GM08714 (cell line): Measurements from ENCODE around the gene HSPA12A.

ENCODE experiments used
- H3K4me3 ChIP-seq: fragments of 200-500 bp; sonication (Bioruptor generic); 2 replicates; pipeline ENCODE4 v1.5.1; 2014; ENCODE audit warnings: mild to moderate bottlenecking, low read length, inconsistent platforms
- ZNF274 ChIP-seq: IDR thresholded peaks from 2 replicates; pipeline ENCODE4 v1.6.1; 2012; ENCODE audit warnings: mild to moderate bottlenecking, low read depth, low read length

The HSPA12A gene

GRCh38 chr10:116668018-116668417 is 74.3 kb downstream of the HSPA12A start:
- no peak overlapping the region for H3K4me3 ChIP-seq
- no peak for TF ChIP-seq ZNF274

DNA sequence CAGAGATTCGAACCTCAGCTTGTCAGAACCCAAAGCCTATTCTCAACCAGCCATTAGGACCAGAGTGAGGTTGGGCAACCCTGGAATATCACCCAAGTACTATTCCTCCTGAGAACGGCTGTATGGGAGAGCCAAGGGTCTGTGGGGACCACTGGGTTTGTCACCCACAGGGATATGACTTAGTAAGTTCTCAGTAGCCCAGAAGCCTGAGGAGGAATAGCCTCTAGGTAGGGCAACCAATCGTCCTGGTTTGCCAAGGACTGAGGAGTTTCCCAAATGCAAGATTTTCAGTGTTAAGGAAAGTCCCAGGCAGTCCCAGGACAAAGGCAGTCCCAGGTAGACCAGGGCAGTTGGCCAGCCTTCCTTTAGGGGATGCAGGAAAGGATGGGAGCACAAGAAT is 74.9 kb downstream of the HSPA12A start:
- no peak overlapping the region for H3K4me3 ChIP-seq
- TF ChIP-seq ZNF274, result no peak

DNA sequence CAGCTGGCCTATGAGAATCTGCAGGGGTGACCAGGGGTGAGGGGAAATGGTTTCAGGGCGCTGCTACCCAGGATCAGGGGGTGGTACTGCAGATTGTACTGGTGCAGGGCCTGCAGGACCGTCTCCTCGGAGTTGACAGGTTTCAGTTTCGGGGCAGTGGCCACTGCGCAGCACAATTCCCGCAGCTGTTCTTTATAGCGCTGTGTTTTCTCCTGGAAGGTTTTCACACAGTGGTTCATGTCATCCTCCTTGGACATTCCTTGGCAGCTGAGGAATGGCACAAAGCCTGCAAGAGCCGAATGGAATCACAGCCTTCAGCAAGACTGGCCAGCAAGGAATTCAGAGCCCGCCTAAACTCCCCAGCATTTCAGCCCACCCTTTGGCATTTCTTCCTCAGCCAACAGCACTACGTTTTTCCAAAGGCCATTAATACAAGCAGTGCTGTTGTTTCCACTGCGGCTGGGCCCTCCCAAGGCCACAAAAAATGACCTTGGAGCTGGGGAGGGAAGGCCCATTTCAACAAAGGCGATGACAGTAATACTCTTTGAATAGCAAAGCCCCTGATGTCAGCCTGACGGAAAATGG is 76.7 kb downstream of the HSPA12A start:
- no peak overlapping the region for H3K4me3 ChIP-seq
- no peak for TF ChIP-seq ZNF274

GRCh38 chr10:116664631-116665030 is 77.7 kb downstream of the HSPA12A start:
- no peak for TF ChIP-seq ZNF274
- no peak overlapping the region for H3K4me3 ChIP-seq

DNA sequence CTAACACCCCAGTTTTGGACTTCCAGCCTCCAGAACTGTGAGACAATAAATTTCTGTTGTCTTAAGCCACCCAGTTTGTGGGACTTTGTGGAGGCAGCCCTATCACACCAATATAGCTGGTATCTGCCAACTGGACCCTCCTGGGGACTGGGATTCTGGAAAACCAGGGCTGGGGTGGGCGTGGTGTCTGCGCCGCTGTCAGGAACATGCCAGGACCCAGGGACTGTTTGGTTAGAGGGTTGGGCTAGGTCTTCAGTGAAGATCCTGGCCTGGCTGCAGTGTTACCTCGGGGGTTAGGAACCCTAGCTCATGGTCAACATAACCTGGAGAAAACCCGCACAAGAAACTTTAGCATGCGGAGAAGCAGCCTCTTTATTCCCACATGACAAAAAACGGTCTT is 79.0 kb downstream of the HSPA12A start:
- no peak for TF ChIP-seq ZNF274
- no peak overlapping the region for H3K4me3 ChIP-seq

DNA sequence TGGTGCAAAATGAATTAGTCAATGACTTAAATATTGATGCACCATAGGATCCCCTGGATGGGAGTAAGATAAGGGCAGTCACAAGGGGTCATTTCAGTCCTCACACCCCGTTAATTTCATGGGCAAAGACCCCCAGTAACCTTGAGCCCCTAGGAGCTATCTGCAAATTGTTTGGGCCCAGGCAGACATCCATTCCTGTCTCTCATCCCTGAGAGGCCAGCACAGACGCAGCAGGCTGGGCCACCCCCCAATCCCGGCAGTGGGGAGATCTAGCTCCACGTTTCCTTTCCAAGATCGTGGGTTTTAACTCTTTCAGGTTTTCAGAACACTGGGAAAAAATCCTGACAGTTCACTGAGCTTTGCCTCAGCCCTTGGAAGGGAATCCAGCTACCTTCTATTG is 81.5 kb downstream of the HSPA12A start:
- TF ChIP-seq ZNF274, result no peak
- H3K4me3 ChIP-seq, result no peak overlapping the region

- TF ChIP-seq ZNF274, result no peak
These were observed 83.2 kb downstream of the HSPA12A start for GRCh38 chr10:116659049-116659670.

GRCh38 chr10:116657863-116658551 is 84.4 kb downstream of the HSPA12A start:
- no peak overlapping the region for H3K4me3 ChIP-seq
- no peak for TF ChIP-seq ZNF274

More at GRCh38 chr10:116659049-116659670, 83.2 kb downstream of the HSPA12A start:
- no peak overlapping the region for H3K4me3 ChIP-seq

DNA sequence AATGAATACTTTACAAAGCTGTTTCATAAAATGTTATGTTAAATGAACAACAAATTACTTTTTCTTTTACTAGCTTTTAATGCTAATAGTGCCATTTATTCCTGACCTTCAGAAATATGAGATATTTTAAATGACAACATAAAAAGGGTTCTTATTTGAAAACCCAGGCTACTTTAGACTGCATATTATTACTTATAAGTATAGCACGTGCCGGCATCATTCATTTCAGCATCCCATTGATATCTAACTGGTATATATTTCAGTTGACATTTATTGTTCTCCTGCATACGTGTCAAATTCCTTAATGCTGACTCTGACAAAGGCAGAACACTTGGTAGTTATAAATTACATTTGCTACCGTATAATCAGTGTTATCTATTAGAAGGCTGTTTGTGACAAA is 86.3 kb downstream of the HSPA12A start:
- TF ChIP-seq ZNF274, result no peak
- no peak overlapping the region for H3K4me3 ChIP-seq

DNA sequence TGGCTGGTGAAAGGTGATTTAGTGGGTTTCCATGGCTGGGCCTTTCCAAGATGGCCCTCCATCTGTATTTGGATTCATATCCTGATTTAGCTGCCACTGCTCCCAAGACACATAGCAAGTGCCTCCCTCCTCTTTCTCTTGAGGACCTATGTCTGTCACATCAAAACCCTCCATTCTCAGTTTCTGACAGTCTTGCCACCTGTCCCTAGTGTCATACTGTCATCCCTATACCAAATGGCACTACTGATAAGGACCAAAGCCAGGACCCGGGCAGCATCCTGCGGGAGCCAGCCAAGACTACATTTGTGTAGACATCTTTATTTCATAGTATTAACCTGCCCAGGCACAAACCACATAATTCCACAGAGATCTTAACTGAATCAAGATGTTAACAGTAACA is 86.8 kb downstream of the HSPA12A start:
- no peak for TF ChIP-seq ZNF274
- H3K4me3 ChIP-seq, result no peak overlapping the region

DNA sequence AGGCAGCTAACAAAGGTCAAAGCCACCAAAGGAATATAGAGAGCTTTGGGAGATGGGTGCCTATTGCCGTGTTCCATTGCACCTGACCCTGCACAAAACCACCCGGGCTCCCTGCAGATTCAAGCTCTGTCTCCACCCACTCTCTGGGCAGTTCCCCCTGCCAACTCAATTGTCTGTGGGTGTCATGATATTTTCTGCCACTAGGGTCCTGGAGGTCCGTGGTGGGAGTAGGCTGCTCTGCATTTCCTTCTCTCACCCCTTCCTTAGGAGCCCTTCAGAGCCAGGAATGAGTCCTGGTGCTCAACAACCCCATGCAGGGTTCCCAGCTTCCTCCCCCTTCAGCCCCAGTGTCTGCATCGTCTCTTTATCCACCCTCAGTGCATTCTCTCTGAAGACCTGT is 87.5 kb downstream of the HSPA12A start:
- no peak for TF ChIP-seq ZNF274
- no peak overlapping the region for H3K4me3 ChIP-seq

GRCh38 chr10:116653885-116654284 is 88.5 kb downstream of the HSPA12A start:
- TF ChIP-seq ZNF274, result no peak
- H3K4me3 ChIP-seq, result no peak overlapping the region

DNA sequence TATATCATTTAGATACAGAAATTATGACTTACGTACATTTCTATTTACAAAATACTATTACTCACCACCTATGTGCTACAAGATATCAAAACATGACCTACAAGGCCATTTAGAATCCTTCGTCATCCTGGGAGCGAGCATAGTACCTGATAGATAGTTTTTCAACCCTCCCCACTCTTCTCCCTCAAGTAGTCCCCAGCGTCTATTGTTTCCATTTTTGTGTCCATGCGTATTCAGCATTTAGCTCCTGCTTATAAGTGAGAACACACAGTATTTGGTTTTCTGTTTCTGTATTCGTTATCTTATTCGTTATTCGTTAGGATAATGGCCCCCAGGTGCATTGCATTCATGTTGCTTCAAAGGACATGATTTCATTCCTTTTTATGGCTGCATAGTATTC is 93.5 kb downstream of the HSPA12A start:
- TF ChIP-seq ZNF274, result no peak
- no peak overlapping the region for H3K4me3 ChIP-seq

DNA sequence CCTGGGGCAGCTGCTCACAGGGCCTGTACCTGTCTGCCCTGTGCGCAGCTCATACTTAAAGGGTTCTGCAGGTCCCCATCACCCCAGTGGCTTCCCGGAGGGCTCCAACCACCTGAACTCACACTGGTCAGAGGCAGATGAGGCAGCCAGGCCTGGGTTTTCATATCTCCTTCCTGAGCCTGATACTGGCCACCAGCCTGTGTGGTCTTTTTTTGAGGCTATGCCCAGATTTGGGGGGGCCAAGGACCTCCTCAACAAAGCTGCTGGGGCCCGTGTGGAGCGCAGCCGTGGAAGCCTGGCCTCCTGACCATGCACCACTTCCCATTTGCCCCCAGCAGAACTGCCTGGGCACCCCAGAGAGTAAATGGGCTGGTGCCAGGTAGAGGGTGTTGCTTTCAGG is 95.9 kb downstream of the HSPA12A start:
- H3K4me3 ChIP-seq, result no peak overlapping the region
- no peak for TF ChIP-seq ZNF274

- H3K4me3 ChIP-seq, result no peak overlapping the region
- no peak for TF ChIP-seq ZNF274
These were observed 104.5 kb downstream of the HSPA12A start for GRCh38 chr10:116637830-116638229.
